Astrocyte (in vitro differentiated cells and primary cell): Measurements from ENCODE around the gene CIAPIN1.

Experiments
- CTCF ChIP-seq: IDR thresholded peaks from 2 replicates; pipeline ENCODE4 v1.5.1; 2011; ENCODE audit warnings: low read depth, mild to moderate bottlenecking, inconsistent platforms, low read length, moderate library complexity; ENCODE audit not compliant: insufficient read depth
- EZH2 ChIP-seq: IDR thresholded peaks from 2 replicates; pipeline ENCODE4 v1.6.1; 2012; ENCODE audit warnings: mild to moderate bottlenecking, low read length, inconsistent platforms; ENCODE audit not compliant: insufficient read depth

GRCh38 chr16:57479976-57480753 lies 33.0 kb upstream of the CIAPIN1 start:
- TF ChIP-seq CTCF (no peak), EZH2 (no peak)
